HCT116 (cell line): Measurements from ENCODE around the gene CLPSL1. TPM values are rescaled to one million over a fixed set of nuclear protein-coding genes. Genes with fewer than 3 reads are reported as not detected.

Source experiments
- ATAC-seq: fragments of 200-7000 bp; cut with Tn5 transposase; 2 replicates; pipeline ENCODE4 v1.9.1; 2020; ENCODE audit warnings: mild to moderate bottlenecking, moderate library complexity
- BruUV-seq: library from RNA; stranded (reverse); fragments of 400-500 nt; replicated peaks from 2 replicates; lab custom pipeline; 2021; lab: Mats Ljungman, UMichigan
- CTCF ChIA-PET: fragments of 300-600 bp; sonication (Branson Sonifier 250); formaldehyde crosslinking; loops from one replicate; lab custom pipeline; 2021; ENCODE audit warnings: antibody characterized with exemption; lab: Charles Lee
- POLR2A ChIA-PET: fragments of 300-600, 350-600 bp; sonication (Branson Sonifier 250); formaldehyde crosslinking; loops from one replicate; lab custom pipeline; 2021; ENCODE audit warnings: antibody characterized with exemption; lab: Charles Lee
- RAD21 ChIA-PET, 2 experiments: fragments of 300-600 bp; sonication (Branson Sonifier 250); formaldehyde crosslinking; loops; one replicate each; lab custom pipeline; 2023; ENCODE audit warnings: low total read pairs in 2 of 2; ENCODE audit not compliant: uncharacterized antibody in 2 of 2, unreplicated experiment in 2 of 2, low non-redundant PET in 1 of 2; lab: Charles Lee
- DNase-seq: peaks from one replicate; pipeline ENCODE4 v3.0.0-alpha.2; 2010; ENCODE audit warnings: low read depth, low spot score
- H2AFZ ChIP-seq: fragments of 200-600 bp; shearing (Covaris generic), sonication (generic); 2 replicates; pipeline ENCODE4 v1.6.1; 2017; ENCODE audit warnings: low read depth, mixed run types, mixed read lengths, antibody characterized with exemption, low read length; ENCODE audit not compliant: poor library complexity, severe bottlenecking
- H3K27ac ChIP-seq: 2 replicates; pipeline ENCODE4 v1.5.1; 2012; ENCODE audit warnings: low read depth, low read length
- H3K27me3 ChIP-seq: fragments of 200-600 bp; sonication (generic); 2 replicates; pipeline ENCODE4 v1.6.1; 2016; ENCODE audit warnings: mixed run types, low read length, mixed read lengths; ENCODE audit not compliant: insufficient read depth
- H3K36me3 ChIP-seq, 2 experiments: fragments of 200-500 bp in 1 of 2; fragments of 200-600 bp in 1 of 2; sonication (Bioruptor generic) in 1 of 2; sonication (generic) in 1 of 2; 2 replicates each; pipeline versions ENCODE4 v1.5.1 to v1.6.1; 2014 to 2016; ENCODE audit warnings: low read length in 2 of 2, inconsistent platforms in 1 of 2, mixed read lengths in 1 of 2, mixed run types in 1 of 2; ENCODE audit not compliant: insufficient read depth in 2 of 2, control insufficient read depth in 1 of 2
- H3K4me1 ChIP-seq, 2 experiments: fragments of 200-600 bp in 1 of 2; sonication (generic) in 1 of 2; 2 replicates each; pipeline versions ENCODE4 v1.5.1 to v1.6.1; 2012 to 2017; ENCODE audit warnings: low read length in 2 of 2, inconsistent platforms in 1 of 2, mild to moderate bottlenecking in 1 of 2, mixed read lengths in 1 of 2, mixed run types in 1 of 2, moderate library complexity in 1 of 2; ENCODE audit not compliant: insufficient read depth in 2 of 2, control insufficient read depth in 1 of 2
- H3K4me2 ChIP-seq: fragments of 200-600 bp; sonication (generic); 2 replicates; pipeline ENCODE4 v1.6.1; 2017; ENCODE audit warnings: mixed run types, low read length, mixed read lengths
- H3K4me3 ChIP-seq, 2 experiments: fragments of 200-600 bp in 1 of 2; sonication (generic) in 1 of 2; replicated peaks in 1 of 2; 2 replicates each; pipeline ENCODE4 v1.5.1; 2011 to 2016; ENCODE audit warnings: low read length in 2 of 2, control low read depth in 1 of 2, low read depth in 1 of 2, mild to moderate bottlenecking in 1 of 2, mixed read lengths in 1 of 2, mixed run types in 1 of 2
- H3K79me2 ChIP-seq: fragments of 200-600 bp; sonication (generic); 2 replicates; pipeline ENCODE4 v1.6.1; 2017; ENCODE audit warnings: mild to moderate bottlenecking, mixed run types, low read length, moderate library complexity, mixed read lengths; ENCODE audit not compliant: insufficient read depth
- H3K9ac ChIP-seq: fragments of 200-600 bp; sonication (generic); 2 replicates; pipeline ENCODE4 v1.6.1; 2016; ENCODE audit warnings: low read length, mixed read lengths
- H3K9me2 ChIP-seq: fragments of 200-600 bp; sonication (generic), shearing (Covaris generic); 2 replicates; pipeline ENCODE4 v1.6.1; 2017; ENCODE audit warnings: mixed run types, mild to moderate bottlenecking, moderate library complexity; ENCODE audit not compliant: insufficient read depth
- H3K9me3 ChIP-seq, 2 experiments: fragments of 200-500 bp in 1 of 2; fragments of 200-600 bp in 1 of 2; sonication (Bioruptor generic) in 1 of 2; sonication (generic) in 1 of 2; 2 replicates each; pipeline ENCODE4 v1.6.1; 2014 to 2017; ENCODE audit warnings: low read length in 2 of 2, mixed read lengths in 2 of 2, inconsistent platforms in 1 of 2, low read depth in 1 of 2, mild to moderate bottlenecking in 1 of 2, mixed run types in 1 of 2, moderate library complexity in 1 of 2; ENCODE audit not compliant: control insufficient read depth in 1 of 2, insufficient read depth in 1 of 2
- H4K20me1 ChIP-seq: fragments of 200-600 bp; sonication (generic), shearing (Covaris generic); 2 replicates; pipeline ENCODE4 v1.6.1; 2017; ENCODE audit warnings: mixed run types, mild to moderate bottlenecking, moderate library complexity; ENCODE audit not compliant: insufficient read depth
- CBX3 ChIP-seq: IDR thresholded peaks from 2 replicates; pipeline ENCODE4 v1.6.1; 2012; ENCODE audit warnings: low read depth
- CEBPB ChIP-seq: IDR thresholded peaks from 2 replicates; pipeline ENCODE4 v1.6.1; 2012; ENCODE audit warnings: low read depth
- CTCF ChIP-seq, 3 experiments: fragments of 200-600 bp in 1 of 3; sonication (generic) in 1 of 3; IDR thresholded peaks in 2 of 3; conservative IDR thresholded peaks in 1 of 3; 2 replicates each; pipeline ENCODE4 v1.5.1; 2012 to 2017; ENCODE audit warnings: low read depth in 2 of 3, low read length in 2 of 3, antibody characterized with exemption in 1 of 3, borderline replicate concordance in 1 of 3, control low read depth in 1 of 3, mild to moderate bottlenecking in 1 of 3, mixed read lengths in 1 of 3, mixed run types in 1 of 3, moderate library complexity in 1 of 3; ENCODE audit not compliant: insufficient read depth in 1 of 3
- EGR1 ChIP-seq: IDR thresholded peaks from 2 replicates; pipeline ENCODE4 v1.6.1; 2012; ENCODE audit warnings: low read depth
- ELF1 ChIP-seq: IDR thresholded peaks from 2 replicates; pipeline ENCODE4 v1.6.1; 2012; ENCODE audit warnings: low read depth, borderline replicate concordance
- EZH2phosphoT487 ChIP-seq: fragments of 200-600 bp; IDR thresholded peaks from 2 replicates; pipeline ENCODE4 v1.6.1; 2018; ENCODE audit warnings: antibody characterized with exemption, borderline replicate concordance
- FOSL1 ChIP-seq: IDR thresholded peaks from 2 replicates; pipeline ENCODE4 v1.6.1; 2012; ENCODE audit warnings: low read depth
- JUND ChIP-seq: IDR thresholded peaks from 2 replicates; pipeline ENCODE4 v1.6.1; 2012
- MAX ChIP-seq: IDR thresholded peaks from 2 replicates; pipeline ENCODE4 v1.6.1; 2012
- POLR2A ChIP-seq: IDR thresholded peaks from 2 replicates; pipeline ENCODE4 v1.7.0; 2011; ENCODE audit warnings: borderline replicate concordance; ENCODE audit not compliant: insufficient read depth, insufficient read length; ENCODE audit errors: extremely low read depth
- POLR2AphosphoS5 ChIP-seq: IDR thresholded peaks from 2 replicates; pipeline ENCODE4 v1.6.1; 2011; ENCODE audit warnings: mild to moderate bottlenecking, low read depth, low read length, moderate library complexity
- RAD21 ChIP-seq: IDR thresholded peaks from 2 replicates; pipeline ENCODE4 v1.6.1; 2012; ENCODE audit warnings: low read depth, mild to moderate bottlenecking
- REST ChIP-seq: IDR thresholded peaks from 2 replicates; pipeline ENCODE4 v1.6.1; 2012; ENCODE audit warnings: low read depth
- SIN3A ChIP-seq: IDR thresholded peaks from 2 replicates; pipeline ENCODE4 v1.6.1; 2012; ENCODE audit warnings: low read depth
- SP1 ChIP-seq: IDR thresholded peaks from 2 replicates; pipeline ENCODE4 v1.6.1; 2012; ENCODE audit warnings: low read depth
- YY1 ChIP-seq: IDR thresholded peaks from 2 replicates; pipeline ENCODE4 v1.6.1; 2011; ENCODE audit warnings: low read length, low read depth, moderate library complexity, mild to moderate bottlenecking; ENCODE audit not compliant: insufficient replicate concordance; ENCODE audit errors: extremely low read depth
- ZBTB33 ChIP-seq: IDR thresholded peaks from 2 replicates; pipeline ENCODE4 v1.6.1; 2011; ENCODE audit warnings: mild to moderate bottlenecking, low read length, moderate library complexity; ENCODE audit not compliant: insufficient replicate concordance; ENCODE audit errors: extremely low read depth
- ZFX ChIP-seq: fragments of 450-650 bp; IDR thresholded peaks from 2 replicates; pipeline ENCODE4 v1.6.1; 2017
- ZNF274 ChIP-seq: fragments of 200-500 bp; sonication (Bioruptor generic); IDR thresholded peaks from 2 replicates; pipeline ENCODE4 v1.6.1; 2014; ENCODE audit warnings: mild to moderate bottlenecking, low read depth, low read length, inconsistent platforms
- intact Hi-C: fragments of 100-400 bp; cut with micrococcal nuclease; formaldehyde crosslinking; loops from 2 replicates; pipeline ENCODE4 v1.10.0; 2022
- total RNA-seq: library from RNA; stranded (reverse); gene quantifications from one replicate; pipeline ENCODE4 v1.2.1, GENCODE V29; 2021; ENCODE audit not compliant: unreplicated experiment

Gene CLPSL1
- total RNA-seq, 1 experiment from 2014 or later, result not detected

GRCh38 chr6:35739645-35740524, 40.9 kb upstream of the CLPSL1 start:
- ChIA-PET CTCF (interaction anchor here (0.6 to 1.9 kb wide), 4 partner anchors 12 to 217 kb away, joined by 3 to 10 read pairs (median 4); no protein-coding TSS in a partner anchor), POLR2A (no interaction called here), RAD21 (no interaction called here)
- Histone ChIP-seq H3K79me2 (no peaks in the 10 kb centered on the region), H2AFZ (no peak overlapping the region), H3K9me3 (no peaks in the 10 kb centered on the region), H3K36me3 (no peaks in the 10 kb centered on the region), H3K27ac (no peak overlapping the region), H3K27me3 (no peaks in the 10 kb centered on the region), H3K9me2 (no peaks in the 10 kb centered on the region), H3K9ac (no peak overlapping the region), H3K4me3 (no peak overlapping the region), H4K20me1 (no peaks in the 10 kb centered on the region), H3K4me1 (peaks cover 8 to 22% of the 10 kb centered on the region in 2 experiments; a peak in 3 of 4 replicates), H3K4me2 (no peak overlapping the region)
- DNase-seq (no peak), ATAC-seq (no peak)
- BruUV-seq, result no TSS peak
- intact Hi-C loops, result no loop called here
- no peak for TF ChIP-seq CBX3
- no peak for TF ChIP-seq REST
- TF ChIP-seq RAD21, result no peak
- TF ChIP-seq ELF1, result no peak
- no peak for TF ChIP-seq CTCF (IDR thresholded peaks at IDR 0.05 in 2 of 3, conservative IDR thresholded peaks at IDR 0.05 in 1 of 3; ENCODE audit: borderline replicate concordance in 1 of 3, insufficient read depth in 1 of 3, low read depth in 2 of 3, low read length in 2 of 3)
- TF ChIP-seq POLR2A, result no peak
- no peak for TF ChIP-seq ZNF274
- TF ChIP-seq EZH2phosphoT487, result no peak
- TF ChIP-seq ZBTB33, result no peak
- no peak for TF ChIP-seq FOSL1
- no peak for TF ChIP-seq ZFX
- no peak for TF ChIP-seq POLR2AphosphoS5
- no peak for TF ChIP-seq CEBPB
- no peak for TF ChIP-seq EGR1
- TF ChIP-seq SIN3A, result no peak
- TF ChIP-seq JUND, result no peak
- TF ChIP-seq SP1, result no peak
- TF ChIP-seq MAX, result no peak
- TF ChIP-seq YY1, result no peak
